Thyroid gland (tissue), 4 donors: Measurements from ENCODE around the gene FJX1.

Source experiments
- CTCF ChIP-seq, 6 experiments: fragments of 200-600 bp in 3 of 6; fragments of 450-650 bp in 3 of 6; sonication (generic) in 3 of 6; IDR thresholded peaks; one replicate each; pipeline ENCODE4 v1.5.1; 2016 to 2019; ENCODE audit warnings: antibody characterized with exemption in 6 of 6, mild to moderate bottlenecking in 2 of 6, inconsistent platforms in 1 of 6, moderate library complexity in 1 of 6
- POLR2A ChIP-seq, 2 donors: fragments of 450-650 bp; IDR thresholded peaks; one replicate each; pipeline ENCODE4 v1.6.1; 2017; ENCODE audit warnings: antibody characterized with exemption in 2 of 2, mild to moderate bottlenecking in 2 of 2, moderate library complexity in 1 of 2

DNA sequence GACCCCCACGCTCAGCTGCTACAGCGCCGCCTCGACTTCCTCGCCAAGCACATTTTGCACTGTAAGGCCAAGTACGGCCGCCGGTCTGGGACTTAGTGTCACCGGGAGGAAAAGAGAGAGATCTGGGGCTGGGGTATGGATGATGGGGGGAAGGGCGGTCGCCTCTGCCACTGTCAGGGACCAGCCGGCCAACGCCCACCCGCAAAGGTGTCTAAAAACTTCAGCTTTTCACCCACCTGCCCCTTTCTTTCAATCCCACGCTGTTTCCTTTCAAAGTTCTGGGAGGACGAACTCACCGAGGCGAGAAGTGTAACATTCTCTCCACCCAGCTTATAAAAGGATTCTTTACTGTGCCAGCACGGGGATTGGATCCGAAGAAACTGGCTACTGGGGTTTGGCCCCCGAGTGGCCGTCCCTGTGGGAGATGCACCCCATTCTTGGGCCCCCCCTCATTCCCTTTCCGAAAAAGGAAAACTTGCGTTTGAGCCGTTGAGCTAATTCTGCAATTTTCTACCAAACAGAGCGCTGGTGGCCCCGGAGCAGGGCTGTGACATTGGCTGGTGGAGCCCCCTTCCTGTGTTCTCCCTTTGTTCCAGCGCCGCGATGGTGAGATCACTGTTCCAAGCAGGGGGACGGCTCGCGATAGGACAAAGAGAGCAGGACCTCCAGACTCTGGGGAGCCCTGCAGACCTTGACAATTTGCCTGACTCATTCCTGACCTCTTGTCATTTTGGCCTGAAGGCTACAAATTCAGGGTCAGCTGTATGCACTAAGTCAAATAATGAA is 1.8 kb downstream of the FJX1 start:
- TF ChIP-seq CTCF (IDR thresholded peaks at IDR 0.05) = no peak
- TF ChIP-seq POLR2A (IDR thresholded peaks at IDR 0.05) = no peak
